HEK293 (cell line): Measurements from ENCODE around the gene TYRP1.

Source experiments
- CTCF ChIP-seq: fragments of 450-650 bp; formaldehyde crosslinking; IDR thresholded peaks from 2 replicates; pipeline ENCODE4 v1.5.1; 2016; ENCODE audit warnings: missing biosample characterization, missing genetic modification characterization
- MYNN ChIP-seq: fragments of 450-650 bp; formaldehyde crosslinking; IDR thresholded peaks from 2 replicates; pipeline ENCODE4 v1.5.1; 2016; ENCODE audit warnings: missing biosample characterization, missing genetic modification characterization, borderline replicate concordance
- YY1 ChIP-seq: fragments of 450-650 bp; formaldehyde crosslinking; IDR thresholded peaks from 2 replicates; pipeline ENCODE4 v1.5.1; 2018; ENCODE audit warnings: missing biosample characterization, missing genetic modification characterization
- ZBTB7A ChIP-seq: fragments of 450-650 bp; formaldehyde crosslinking; IDR thresholded peaks from 2 replicates; pipeline ENCODE4 v1.5.1; 2016; ENCODE audit warnings: low read depth, missing biosample characterization, missing genetic modification characterization
- ZNF202 ChIP-seq: fragments of 450-650 bp; formaldehyde crosslinking; IDR thresholded peaks from 2 replicates; pipeline ENCODE4 v1.5.1; 2016; ENCODE audit warnings: missing biosample characterization, missing genetic modification characterization, borderline replicate concordance
- ZNF704 ChIP-seq: fragments of 450-650 bp; formaldehyde crosslinking; IDR thresholded peaks from 2 replicates; pipeline ENCODE4 v1.5.1; 2016; ENCODE audit warnings: missing biosample characterization, missing genetic modification characterization
- ZSCAN18 ChIP-seq: fragments of 450-650 bp; formaldehyde crosslinking; IDR thresholded peaks from 2 replicates; pipeline ENCODE4 v1.5.1; 2016; ENCODE audit warnings: missing biosample characterization, missing genetic modification characterization

- TF ChIP-seq CTCF (no peak), MYNN (tag by site-specific recombination) (no peak), ZBTB7A (tag by site-specific recombination) (no peak), ZSCAN18 (no peak), ZNF704 (tag by site-specific recombination) (no peak), YY1 (tag by site-specific recombination) (no peak), ZNF202 (tag by site-specific recombination) (no peak)
Observed at GRCh38 chr9:12680757-12681156, 12.4 kb upstream of the TYRP1 start.
